RWPE2 (cell line): ENCODE results near the gene NUP42.

ENCODE experiments used
- ATAC-seq: fragments of 200-7000 bp; cut with Tn5 transposase; 3 replicates; pipeline ENCODE4 v1.9.1; 2021; ENCODE audit warnings: low read depth
- DNase-seq: peaks from one replicate; pipeline ENCODE4 v3.0.0-alpha.2; 2020; ENCODE audit warnings: low spot score
- H3K27ac ChIP-seq: fragments of 450-650 bp; 2 replicates; pipeline ENCODE4 v1.5.1; 2017; ENCODE audit warnings: mild to moderate bottlenecking; ENCODE audit not compliant: poor library complexity, severe bottlenecking
- H3K27me3 ChIP-seq: fragments of 250-450 bp; sonication (Bioruptor Pico); 2 replicates; pipeline ENCODE4 v1.5.1; 2021; ENCODE audit warnings: mild to moderate bottlenecking, moderate library complexity; ENCODE audit not compliant: insufficient read depth, poor library complexity, severe bottlenecking
- H3K36me3 ChIP-seq: fragments of 250-450 bp; sonication (Bioruptor Pico); 2 replicates; pipeline ENCODE4 v1.5.1; 2020; ENCODE audit warnings: low read depth, mild to moderate bottlenecking, moderate library complexity
- H3K4me1 ChIP-seq: fragments of 250-450 bp; sonication (Bioruptor Pico); 2 replicates; pipeline ENCODE4 v1.5.1; 2021; ENCODE audit warnings: mild to moderate bottlenecking, moderate library complexity; ENCODE audit not compliant: insufficient read depth, poor library complexity, severe bottlenecking
- H3K4me3 ChIP-seq: fragments of 250-450 bp; sonication (Bioruptor Pico); 2 replicates; pipeline ENCODE4 v1.5.1; 2021; ENCODE audit warnings: mild to moderate bottlenecking, moderate library complexity; ENCODE audit not compliant: severe bottlenecking
- H3K9me3 ChIP-seq: fragments of 250-450 bp; sonication (Bioruptor Pico); 2 replicates; pipeline ENCODE4 v1.5.1; 2021; ENCODE audit warnings: mild to moderate bottlenecking, moderate library complexity; ENCODE audit not compliant: severe bottlenecking
- CTCF ChIP-seq: fragments of 450-650 bp; IDR thresholded peaks from one replicate; pipeline ENCODE4 v1.5.1; 2017; ENCODE audit warnings: mild to moderate bottlenecking, moderate library complexity; ENCODE audit not compliant: poor library complexity, severe bottlenecking

Gene NUP42

GRCh38 chr7:23212841-23213240 lies 31.0 kb downstream of the NUP42 start:
- H3K27me3 ChIP-seq: no peaks in the 10 kb centered on the region
- H3K4me3 ChIP-seq: no peak overlapping the region
- TF ChIP-seq CTCF: no peak
- no peaks in the 10 kb centered on the region for H3K9me3 ChIP-seq
- H3K27ac ChIP-seq: no peak overlapping the region
- DNase-seq (no peak), ATAC-seq (no peak)
- H3K4me1 ChIP-seq: no peaks in the 10 kb centered on the region
- no peaks in the 10 kb centered on the region for H3K36me3 ChIP-seq

DNA sequence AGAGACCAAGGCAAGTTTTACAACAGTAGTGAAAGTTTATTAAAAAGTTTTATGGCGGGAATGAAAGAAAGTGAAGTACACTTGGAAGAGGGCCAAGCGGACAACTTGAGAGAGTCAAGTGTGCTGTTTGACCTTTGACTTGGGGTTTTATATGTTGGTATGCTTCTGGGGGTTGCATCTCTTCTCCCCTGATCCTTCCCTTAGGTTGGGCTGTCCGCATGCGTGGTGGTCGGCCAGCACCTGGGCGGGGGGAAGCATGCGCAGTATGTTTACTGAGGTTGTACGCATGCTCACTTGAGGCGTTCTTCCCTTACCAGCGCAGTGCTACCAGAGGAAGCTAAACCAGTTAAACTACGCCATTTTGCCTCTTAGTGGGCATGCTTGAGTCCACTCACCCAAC lies 31.9 kb downstream of the NUP42 start:
- no peak for TF ChIP-seq CTCF
- no peaks in the 10 kb centered on the region for H3K4me1 ChIP-seq
- H3K9me3 ChIP-seq: no peaks in the 10 kb centered on the region
- H3K4me3 ChIP-seq: no peak overlapping the region
- no peaks in the 10 kb centered on the region for H3K27me3 ChIP-seq
- no peaks in the 10 kb centered on the region for H3K36me3 ChIP-seq
- ATAC-seq (no peak), DNase-seq (no peak)
- H3K27ac ChIP-seq: no peak overlapping the region

DNA sequence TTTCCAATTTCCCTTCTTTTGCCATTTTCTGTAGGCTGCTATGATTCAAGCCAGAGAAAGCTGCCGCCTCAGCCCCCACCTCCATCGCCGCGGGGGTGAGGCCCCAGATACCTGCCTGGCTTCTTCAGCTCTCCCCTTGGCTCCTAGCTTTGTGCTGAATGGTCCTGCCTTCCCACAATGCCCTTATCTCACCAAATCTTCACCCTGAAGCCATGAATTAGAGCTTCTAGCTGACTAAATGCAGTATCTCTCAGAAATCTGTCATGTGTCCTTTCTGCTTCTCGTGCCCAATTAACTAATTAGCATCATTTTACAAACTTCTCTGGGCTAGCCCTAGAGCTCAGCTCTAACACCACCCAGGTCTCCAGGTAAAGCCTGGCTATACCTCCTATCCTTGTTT lies 32.6 kb downstream of the NUP42 start:
- ATAC-seq: no peak
- DNase-seq: no peak
- no peaks in the 10 kb centered on the region for H3K9me3 ChIP-seq
- no peak for TF ChIP-seq CTCF
- H3K36me3 ChIP-seq: no peaks in the 10 kb centered on the region
- no peak overlapping the region for H3K27ac ChIP-seq
- no peak overlapping the region for H3K4me3 ChIP-seq
- H3K4me1 ChIP-seq: no peaks in the 10 kb centered on the region
- H3K27me3 ChIP-seq: no peaks in the 10 kb centered on the region

GRCh38 chr7:23214938-23215337 lies 33.1 kb downstream of the NUP42 start:
- Histone ChIP-seq H3K4me3 (no peak overlapping the region), H3K27me3 (no peaks in the 10 kb centered on the region), H3K9me3 (no peaks in the 10 kb centered on the region), H3K36me3 (no peaks in the 10 kb centered on the region), H3K4me1 (no peaks in the 10 kb centered on the region), H3K27ac (no peak overlapping the region)
- ATAC-seq: no peak
- DNase-seq: no peak
- no peak for TF ChIP-seq CTCF

GRCh38 chr7:23216021-23216420 lies 34.2 kb downstream of the NUP42 start:
- no peaks in the 10 kb centered on the region for H3K27me3 ChIP-seq
- TF ChIP-seq CTCF: no peak
- no peak overlapping the region for H3K27ac ChIP-seq
- no peaks in the 10 kb centered on the region for H3K9me3 ChIP-seq
- DNase-seq: no peak
- no peaks in the 10 kb centered on the region for H3K36me3 ChIP-seq
- ATAC-seq: no peak
- no peaks in the 10 kb centered on the region for H3K4me1 ChIP-seq
- no peak overlapping the region for H3K4me3 ChIP-seq
